Measurements from ENCODE around the gene ENOX1.

DNA sequence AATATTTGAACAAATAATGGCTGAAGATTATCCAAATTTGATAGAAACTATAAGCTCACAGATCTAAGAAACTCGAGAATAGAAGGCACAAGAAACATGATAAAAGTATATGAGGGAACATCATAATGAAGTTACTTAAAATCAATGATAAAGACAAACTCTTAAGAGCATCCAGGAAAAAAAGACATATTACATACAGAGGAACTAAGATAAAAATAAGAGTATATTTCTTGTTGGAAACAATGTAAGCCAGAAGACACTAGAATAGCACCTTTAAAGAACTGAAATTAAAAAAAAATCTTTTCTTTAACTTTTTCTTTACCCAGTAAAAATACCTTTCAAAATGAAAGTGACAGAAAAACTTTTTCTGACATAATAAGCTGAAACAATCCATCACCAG lies 407.0 kb downstream of the ENOX1 start:
- TF ChIP-seq, protein P1, sequence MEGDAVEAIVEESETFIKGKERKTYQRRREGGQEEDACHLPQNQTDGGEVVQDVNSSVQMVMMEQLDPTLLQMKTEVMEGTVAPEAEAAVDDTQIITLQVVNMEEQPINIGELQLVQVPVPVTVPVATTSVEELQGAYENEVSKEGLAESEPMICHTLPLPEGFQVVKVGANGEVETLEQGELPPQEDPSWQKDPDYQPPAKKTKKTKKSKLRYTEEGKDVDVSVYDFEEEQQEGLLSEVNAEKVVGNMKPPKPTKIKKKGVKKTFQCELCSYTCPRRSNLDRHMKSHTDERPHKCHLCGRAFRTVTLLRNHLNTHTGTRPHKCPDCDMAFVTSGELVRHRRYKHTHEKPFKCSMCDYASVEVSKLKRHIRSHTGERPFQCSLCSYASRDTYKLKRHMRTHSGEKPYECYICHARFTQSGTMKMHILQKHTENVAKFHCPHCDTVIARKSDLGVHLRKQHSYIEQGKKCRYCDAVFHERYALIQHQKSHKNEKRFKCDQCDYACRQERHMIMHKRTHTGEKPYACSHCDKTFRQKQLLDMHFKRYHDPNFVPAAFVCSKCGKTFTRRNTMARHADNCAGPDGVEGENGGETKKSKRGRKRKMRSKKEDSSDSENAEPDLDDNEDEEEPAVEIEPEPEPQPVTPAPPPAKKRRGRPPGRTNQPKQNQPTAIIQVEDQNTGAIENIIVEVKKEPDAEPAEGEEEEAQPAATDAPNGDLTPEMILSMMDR (IDR thresholded peaks at IDR 0.05): no peak
- TF ChIP-seq POLR2A (IDR thresholded peaks at IDR 0.05): no peak
